ENCODE data around the gene PEMT. TPM values are rescaled to one million over a fixed set of nuclear protein-coding genes. Genes with fewer than 3 reads are reported as not detected.

PEMT gene
- total RNA-seq, 1 experiment from 2014 or later = 178 TPM

- Histone ChIP-seq H3K79me2 (ENCODE audit: low read length) (no peaks in the 10 kb centered on the region), H3K36me3 (ENCODE audit: low read depth, low read length) (no peaks in the 10 kb centered on the region), H3K4me2 (ENCODE audit: low read length) (no peak overlapping the region), H3K27me3 (ENCODE audit: low read length) (no peaks in the 10 kb centered on the region), H3F3A (ENCODE audit: low read length, unreplicated experiment) (no peaks in the 10 kb centered on the region), H3K4me3 (ENCODE audit: low read length) (no peak overlapping the region), H3K9ac (ENCODE audit: low read length) (no peak overlapping the region), H3K9me3 (ENCODE audit: low read length) (no peaks in the 10 kb centered on the region), H3K4me1 (ENCODE audit: insufficient read depth, low read length) (no peaks in the 10 kb centered on the region), H4K20me1 (ENCODE audit: low read length) (no peaks in the 10 kb centered on the region), H3K9me2 (replicated peaks; ENCODE audit: low read length) (no peaks in the 10 kb centered on the region), H3K27ac (ENCODE audit: low read length) (no peak overlapping the region), H2AFZ (ENCODE audit: low read length) (no peak overlapping the region)
- ATAC-seq (no peak), DNase-seq (no peak)
- CTCF ChIA-PET = interaction anchor here (0.7 kb wide), 1 partner anchor 57 kb away, joined by 10 read pairs; no protein-coding TSS in a partner anchor
- BruUV-seq (replicated peaks) = no TSS peak
- POLR2A ChIA-PET (ENCODE audit: unreplicated experiment) = interaction anchor here (0.7 kb wide), 1 partner anchor 115 kb away, joined by 3 read pairs; no protein-coding TSS in a partner anchor
- TF ChIP-seq EZH2 (IDR thresholded peaks at IDR 0.05; ENCODE audit: low read length, unreplicated experiment) (no peak), EZH2phosphoT487 (IDR thresholded peaks at IDR 0.05; ENCODE audit: borderline replicate concordance, low read length) (no peak), CTCF (conservative IDR thresholded peaks at IDR 0.05; ENCODE audit: low read depth, low read length) (no peak)
- intact Hi-C loops (cut with micrococcal nuclease) = no loop called here
Observed at GRCh38 chr17:17612085-17613022, 20.8 kb upstream of the PEMT start.

GRCh38 chr17:17609121-17609520 lies 17.6 kb upstream of the PEMT start:
- Histone ChIP-seq H3K9me2 (replicated peaks; ENCODE audit: low read length) (no peaks in the 10 kb centered on the region; the same call in 1 of the 2 replicates), H3F3A (ENCODE audit: low read length, unreplicated experiment) (no peaks in the 10 kb centered on the region), H3K27ac (ENCODE audit: low read length) (no peak overlapping the region), H3K4me3 (ENCODE audit: low read length) (no peak overlapping the region), H3K9ac (ENCODE audit: low read length) (no peak overlapping the region), H3K9me3 (ENCODE audit: low read length) (no peaks in the 10 kb centered on the region), H3K4me1 (ENCODE audit: insufficient read depth, low read length) (no peaks in the 10 kb centered on the region), H3K36me3 (ENCODE audit: low read depth, low read length) (no peaks in the 10 kb centered on the region), H4K20me1 (ENCODE audit: low read length) (no peaks in the 10 kb centered on the region), H3K4me2 (ENCODE audit: low read length) (no peak overlapping the region), H3K27me3 (ENCODE audit: low read length) (no peaks in the 10 kb centered on the region), H3K79me2 (ENCODE audit: low read length) (no peaks in the 10 kb centered on the region), H2AFZ (ENCODE audit: low read length) (no peak overlapping the region)
- DNase-seq (peak; percentile 12), ATAC-seq (no peak)
- no TSS peak for BruUV-seq (replicated peaks)
- intact Hi-C loops (cut with micrococcal nuclease) = no loop called here
- POLR2A ChIA-PET (ENCODE audit: unreplicated experiment) = no interaction called here
- TF ChIP-seq CTCF (conservative IDR thresholded peaks at IDR 0.05; ENCODE audit: low read depth, low read length) (no peak), EZH2 (IDR thresholded peaks at IDR 0.05; ENCODE audit: low read length, unreplicated experiment) (no peak), EZH2phosphoT487 (IDR thresholded peaks at IDR 0.05; ENCODE audit: borderline replicate concordance, low read length) (no peak)
- CTCF ChIA-PET = no interaction called here

Data from PC-3 (cell line).